ENCODE measurements around the gene SV2B.

The SV2B gene

GRCh38 chr15:91224755-91225380 lies 124.8 kb downstream of the SV2B start:
- in situ Hi-C loops (cut with MboI; ENCODE audit: low sequenced_read_pairs) = no loop called here

- in situ Hi-C loops (cut with MboI; ENCODE audit: low sequenced_read_pairs) = no loop called here
Observed at GRCh38 chr15:91225741-91226140, 125.7 kb downstream of the SV2B start.

GRCh38 chr15:91227117-91227516 lies 127.1 kb downstream of the SV2B start:
- in situ Hi-C loops (cut with MboI; ENCODE audit: low sequenced_read_pairs) = no loop called here

GRCh38 chr15:91227766-91228165 lies 127.7 kb downstream of the SV2B start:
- in situ Hi-C loops (cut with MboI; ENCODE audit: low sequenced_read_pairs) = no loop called here

- in situ Hi-C loops (cut with MboI; ENCODE audit: low sequenced_read_pairs) = no loop called here
Observed at GRCh38 chr15:91228383-91228782, 128.3 kb downstream of the SV2B start.

GRCh38 chr15:91228890-91229289 lies 128.8 kb downstream of the SV2B start:
- in situ Hi-C loops (cut with MboI; ENCODE audit: low sequenced_read_pairs) = no loop called here

GRCh38 chr15:91231703-91232102 lies 131.6 kb downstream of the SV2B start:
- in situ Hi-C loops (cut with MboI; ENCODE audit: low sequenced_read_pairs) = no loop called here

- in situ Hi-C loops (cut with MboI; ENCODE audit: low sequenced_read_pairs) = no loop called here
Observed at GRCh38 chr15:91234759-91235158, 134.7 kb downstream of the SV2B start.

GRCh38 chr15:91235376-91235775 lies 135.3 kb downstream of the SV2B start:
- in situ Hi-C loops (cut with MboI; ENCODE audit: low sequenced_read_pairs) = no loop called here

- in situ Hi-C loops (cut with MboI; ENCODE audit: low sequenced_read_pairs) = no loop called here
Observed at GRCh38 chr15:91237445-91237844, 137.4 kb downstream of the SV2B start.

GRCh38 chr15:91238644-91239425 lies 138.8 kb downstream of the SV2B start:
- in situ Hi-C loops (cut with MboI; ENCODE audit: low sequenced_read_pairs) = no loop called here

GRCh38 chr15:91243826-91244225 lies 143.8 kb downstream of the SV2B start:
- in situ Hi-C loops (cut with MboI; ENCODE audit: low sequenced_read_pairs) = no loop called here

- in situ Hi-C loops (cut with MboI; ENCODE audit: low sequenced_read_pairs) = no loop called here
Observed at GRCh38 chr15:91244919-91245318, 144.9 kb downstream of the SV2B start.

GRCh38 chr15:91246998-91247397 lies 146.9 kb downstream of the SV2B start:
- in situ Hi-C loops (cut with MboI; ENCODE audit: low sequenced_read_pairs) = no loop called here

- in situ Hi-C loops (cut with MboI; ENCODE audit: low sequenced_read_pairs) = no loop called here
Observed at GRCh38 chr15:91249591-91249990, 149.5 kb downstream of the SV2B start.

- in situ Hi-C loops (cut with MboI; ENCODE audit: low sequenced_read_pairs) = no loop called here
Observed at GRCh38 chr15:91252322-91252721, 152.3 kb downstream of the SV2B start.

- in situ Hi-C loops (cut with MboI; ENCODE audit: low sequenced_read_pairs) = no loop called here
Observed at GRCh38 chr15:91252756-91253155, 152.7 kb downstream of the SV2B start.

- in situ Hi-C loops (cut with MboI; ENCODE audit: low sequenced_read_pairs) = no loop called here
Observed at GRCh38 chr15:91253605-91254004, 153.5 kb downstream of the SV2B start.

GRCh38 chr15:91254766-91255165 lies 154.7 kb downstream of the SV2B start:
- in situ Hi-C loops (cut with MboI; ENCODE audit: low sequenced_read_pairs) = no loop called here

GRCh38 chr15:91255670-91256192 lies 155.7 kb downstream of the SV2B start:
- in situ Hi-C loops (cut with MboI; ENCODE audit: low sequenced_read_pairs) = no loop called here

GRCh38 chr15:91257746-91258414 lies 157.8 kb downstream of the SV2B start:
- in situ Hi-C loops (cut with MboI; ENCODE audit: low sequenced_read_pairs) = no loop called here

GRCh38 chr15:91258415-91258759 lies 158.3 kb downstream of the SV2B start:
- in situ Hi-C loops (cut with MboI; ENCODE audit: low sequenced_read_pairs) = no loop called here
